Measurements from ENCODE around the gene MBL2.

The MBL2 gene

GRCh38 chr10:52772623-52773022 lies at the start of gene MBL2:
TSS of gene MBL2 (minus strand) at chr10:52772784. CDS start at chr10:52771635, 1,149 bp downstream.
- no peak for DNase-seq

DNA sequence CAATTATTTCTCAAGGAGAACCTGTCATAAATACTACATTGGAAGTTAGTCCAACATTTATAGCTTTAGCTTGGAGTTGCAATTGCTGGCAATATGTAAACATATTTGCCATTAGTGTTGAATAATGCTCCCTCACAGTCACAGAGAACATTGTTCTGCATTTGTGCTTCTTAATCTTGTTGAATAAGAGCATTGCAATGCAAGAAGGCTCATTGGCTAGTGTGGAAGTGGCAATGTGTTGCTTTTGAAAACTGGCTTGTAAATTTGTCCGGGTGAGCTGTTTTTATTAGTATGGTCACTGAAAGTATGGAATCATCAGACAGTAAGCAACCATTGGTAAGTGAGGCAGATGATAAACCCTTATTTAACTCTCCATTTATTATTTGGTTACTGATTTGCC lies 47.7 kb upstream of the MBL2 start:
- no peak for DNase-seq

DNA sequence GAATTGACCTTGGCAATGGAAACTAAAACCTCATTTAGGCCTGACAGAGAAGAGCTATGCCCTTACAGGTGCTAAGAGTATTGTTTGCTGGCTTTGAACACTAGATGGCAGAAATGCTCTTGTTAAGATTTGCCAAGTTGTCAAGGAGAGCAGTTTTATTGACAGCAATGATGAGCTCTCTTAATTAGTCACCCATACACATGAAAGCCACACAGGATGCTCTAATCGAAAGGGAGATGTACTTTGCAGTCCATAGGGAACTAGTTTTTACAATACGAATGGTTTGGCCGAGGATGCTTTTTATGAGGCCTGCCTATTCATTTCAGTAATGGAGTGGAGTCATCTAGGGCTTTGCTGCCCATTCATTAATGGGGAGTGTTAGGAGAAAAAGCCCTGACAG lies 45.4 kb upstream of the MBL2 start:
- no peak for DNase-seq

DNA sequence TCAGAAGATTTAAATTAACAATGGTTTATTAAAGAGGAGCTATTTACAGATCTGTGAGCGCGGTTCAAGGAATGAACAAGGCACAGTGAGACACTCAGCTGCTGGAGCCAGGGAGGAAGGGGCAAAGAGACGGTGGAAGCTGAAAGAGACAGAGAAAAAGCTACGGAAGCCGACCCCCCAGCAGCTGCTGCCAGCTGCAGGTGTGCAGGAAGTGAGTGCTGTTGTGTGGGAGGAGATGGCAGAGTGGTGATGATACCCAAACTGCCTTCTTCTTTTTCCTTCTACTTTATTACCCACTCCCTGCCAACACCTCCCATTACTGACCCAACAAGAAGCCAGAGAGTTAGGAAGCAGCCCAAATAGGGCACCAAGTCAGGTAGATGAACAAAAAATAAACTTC lies 41.9 kb upstream of the MBL2 start:
- no peak for DNase-seq

DNA sequence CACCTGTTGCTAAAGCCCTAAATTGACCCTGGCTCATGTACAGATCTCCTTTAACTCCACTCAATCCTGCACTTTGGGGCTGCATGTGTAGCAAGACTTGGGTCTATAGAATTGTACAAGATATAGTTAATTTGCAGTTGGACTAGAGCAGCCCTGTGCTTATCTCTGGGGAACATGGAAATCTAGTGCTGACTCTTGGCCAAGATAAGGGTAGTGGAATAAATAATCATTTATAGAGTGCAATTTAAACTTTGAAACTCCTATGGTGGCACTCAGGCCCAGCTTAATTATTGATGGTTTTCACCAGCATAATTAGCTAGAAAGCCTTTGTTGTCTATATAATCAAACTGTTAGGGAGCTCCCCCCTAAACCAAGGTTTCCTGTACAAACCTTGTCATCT lies 39.2 kb upstream of the MBL2 start:
- DNase-seq = no peak

GRCh38 chr10:52810761-52811160 lies 38.2 kb upstream of the MBL2 start:
- DNase-seq = no peak

DNA sequence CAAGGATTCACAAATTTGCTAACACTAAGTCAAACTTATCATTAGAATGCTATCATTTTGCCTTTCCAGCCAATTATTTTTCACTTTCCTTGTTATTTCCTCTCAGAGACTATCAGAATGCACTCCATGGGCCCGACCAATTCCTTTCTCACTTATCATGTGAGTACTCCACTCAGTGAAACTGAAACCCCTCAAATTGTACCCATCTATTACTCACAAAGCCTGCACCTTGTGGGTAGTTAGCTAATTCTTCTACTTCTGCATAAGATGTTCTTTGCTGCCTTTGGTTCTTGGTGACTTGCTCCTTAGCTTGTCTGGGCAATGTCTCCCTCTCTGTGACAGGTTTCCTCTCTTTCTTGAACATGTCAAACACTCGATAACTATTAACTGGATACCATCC lies 35.2 kb upstream of the MBL2 start:
- DNase-seq = no peak

DNA sequence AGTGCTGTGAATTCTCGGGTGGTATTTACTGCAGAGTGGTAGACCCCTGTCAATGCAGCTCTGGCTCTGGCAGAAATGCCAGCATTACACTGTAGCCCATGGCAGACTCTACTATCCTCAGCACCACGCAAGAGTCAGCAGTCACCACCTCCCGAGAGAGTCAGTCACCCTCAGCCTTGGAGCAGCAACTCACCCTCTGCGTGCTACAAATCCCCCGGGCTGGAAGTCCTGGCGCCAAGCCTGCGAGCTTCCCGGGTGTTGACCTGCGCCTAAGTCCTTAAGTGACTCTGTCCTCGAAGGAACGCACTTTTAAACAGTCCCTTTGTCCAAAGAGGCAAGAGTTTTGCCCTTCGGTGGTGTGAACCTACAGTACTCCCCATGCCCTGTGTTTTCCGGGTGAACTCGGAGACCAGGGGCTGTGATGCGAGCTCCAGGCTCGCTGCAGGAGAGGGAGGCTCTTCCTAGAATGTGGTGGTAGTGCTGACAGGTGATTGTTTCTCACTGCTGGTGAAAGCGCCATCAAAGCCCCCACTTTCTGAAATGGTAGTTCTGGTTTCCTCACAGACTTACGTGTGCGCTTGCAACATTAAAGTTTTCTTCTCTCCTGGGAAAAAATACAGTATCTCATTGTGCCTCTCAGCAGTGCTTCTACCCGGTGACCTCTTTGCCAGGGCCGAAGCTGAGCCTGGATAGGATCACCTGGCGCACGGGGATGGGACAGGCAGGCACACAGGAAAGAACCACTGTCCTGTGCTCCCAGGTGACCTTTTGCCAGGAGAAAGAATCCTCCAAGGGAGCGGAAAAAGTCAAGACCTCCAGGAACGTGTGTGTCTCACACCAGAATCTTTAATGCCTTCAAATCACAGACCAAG lies 33.1 kb upstream of the MBL2 start:
- no peak for DNase-seq

DNA sequence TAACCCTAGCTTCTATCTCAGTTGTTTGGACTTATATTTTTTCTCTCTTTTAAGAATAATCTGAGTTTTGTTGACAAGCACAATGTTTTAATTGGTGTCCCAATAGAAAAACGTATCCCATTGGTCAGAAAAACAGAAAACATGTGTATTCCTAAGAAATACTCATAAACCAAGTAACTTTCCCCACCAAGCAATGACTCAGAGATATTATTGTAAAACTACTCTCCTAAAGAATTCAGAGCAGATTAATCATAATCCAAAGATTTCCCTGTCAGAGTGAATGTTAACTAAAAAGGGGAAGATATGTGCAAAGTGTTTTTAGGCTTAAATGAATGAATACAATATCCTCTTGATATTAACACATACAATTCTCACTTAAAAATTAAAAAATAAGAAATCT lies 29.4 kb upstream of the MBL2 start:
- DNase-seq = no peak

DNA sequence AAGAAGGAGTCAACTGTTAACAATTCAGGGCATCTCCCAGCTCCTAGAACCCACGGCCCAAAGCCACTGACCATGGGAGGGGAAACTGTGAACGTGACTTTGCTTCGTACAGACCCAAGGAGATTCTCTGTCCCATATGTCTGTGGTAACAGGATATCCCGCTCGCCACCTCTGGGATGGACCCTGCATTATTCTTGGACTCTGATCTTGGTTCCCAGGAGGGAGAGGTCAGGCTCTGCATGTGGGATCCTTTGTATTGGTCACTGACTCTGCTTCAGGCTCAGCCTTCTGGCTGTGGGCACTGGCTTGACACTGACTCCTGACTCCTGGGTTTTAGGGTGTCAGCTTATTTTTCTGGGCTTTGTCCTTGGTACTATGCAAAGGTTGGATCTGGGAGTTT lies 13.5 kb upstream of the MBL2 start:
- no peak for DNase-seq

DNA sequence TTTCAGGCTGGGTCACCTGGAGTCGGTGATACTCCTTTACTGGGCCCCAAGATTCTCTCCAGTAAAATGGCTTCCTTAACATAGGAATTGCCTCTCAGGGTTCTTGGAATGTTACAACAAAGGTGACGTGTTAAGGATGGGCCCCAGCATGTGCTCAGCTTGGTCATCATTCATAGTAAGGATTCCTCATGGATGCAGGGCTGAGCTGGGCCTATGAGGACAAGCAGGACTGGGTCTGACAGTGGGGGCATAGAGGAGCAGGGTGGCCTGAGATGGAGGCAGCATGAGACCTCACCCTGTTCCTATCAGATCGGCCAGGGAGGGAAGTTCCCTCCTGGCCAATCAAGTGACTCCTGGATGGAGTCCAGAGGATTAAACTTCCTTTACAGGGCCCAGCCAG lies 12.8 kb upstream of the MBL2 start:
- DNase-seq = no peak

GRCh38 chr10:52783726-52784125 lies 11.1 kb upstream of the MBL2 start:
- DNase-seq = no peak

DNA sequence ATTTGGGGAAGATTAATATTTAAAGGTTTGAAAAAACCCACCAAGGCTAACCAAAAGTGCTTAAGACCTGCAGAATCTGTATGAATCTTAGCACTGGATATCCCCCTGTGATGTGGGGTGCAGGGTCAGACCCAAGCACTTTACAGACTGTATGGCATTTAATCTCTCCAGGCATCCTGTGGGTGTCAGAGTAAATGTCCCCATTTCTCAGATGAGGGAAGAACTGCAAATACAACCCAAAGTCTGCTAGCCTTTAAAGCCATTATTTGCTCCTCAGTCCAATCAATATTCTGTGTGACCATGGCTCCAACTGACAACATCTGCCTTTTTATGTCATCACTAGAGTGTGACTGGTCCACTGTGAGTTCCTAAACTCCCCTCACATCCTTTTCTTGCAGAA lies 10.0 kb upstream of the MBL2 start:
- no peak for DNase-seq

DNA sequence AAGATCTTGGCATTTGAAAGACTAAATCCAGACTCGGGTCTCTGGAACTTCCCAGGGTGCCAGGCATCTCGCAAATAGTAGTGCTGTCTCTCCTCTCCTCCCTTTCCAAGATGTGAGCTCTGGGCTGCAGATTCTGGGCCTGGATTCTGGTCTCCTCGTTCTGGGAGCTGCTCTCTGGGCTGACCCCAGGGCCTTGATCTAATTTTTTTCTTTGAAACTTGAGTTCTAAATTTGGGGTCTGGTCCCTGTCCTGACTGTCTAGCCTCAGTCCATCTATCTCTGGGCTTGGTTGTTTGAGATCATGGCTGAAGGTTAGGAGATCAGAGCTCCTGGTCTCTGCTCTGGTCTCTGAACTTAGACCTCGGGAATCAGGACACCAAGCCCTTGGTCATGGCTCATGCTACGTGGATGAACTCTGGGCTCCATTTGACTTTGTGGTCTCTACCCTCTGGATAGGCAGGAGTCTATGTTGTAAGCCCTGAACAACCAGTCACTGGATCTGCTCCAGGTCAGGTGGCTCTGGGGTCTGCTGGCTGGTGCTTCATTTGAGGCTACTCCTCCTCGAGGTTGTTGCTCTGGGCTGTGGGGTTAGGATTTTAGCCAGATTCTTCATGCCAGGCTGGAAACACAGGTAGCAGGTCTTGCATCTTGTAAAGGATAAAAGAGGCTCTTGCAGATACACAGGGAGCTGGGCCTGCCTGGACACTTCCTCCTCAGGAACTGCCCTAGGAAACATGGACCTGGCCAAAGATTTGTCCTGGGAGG lies 8.0 kb upstream of the MBL2 start:
- DNase-seq = no peak

DNA sequence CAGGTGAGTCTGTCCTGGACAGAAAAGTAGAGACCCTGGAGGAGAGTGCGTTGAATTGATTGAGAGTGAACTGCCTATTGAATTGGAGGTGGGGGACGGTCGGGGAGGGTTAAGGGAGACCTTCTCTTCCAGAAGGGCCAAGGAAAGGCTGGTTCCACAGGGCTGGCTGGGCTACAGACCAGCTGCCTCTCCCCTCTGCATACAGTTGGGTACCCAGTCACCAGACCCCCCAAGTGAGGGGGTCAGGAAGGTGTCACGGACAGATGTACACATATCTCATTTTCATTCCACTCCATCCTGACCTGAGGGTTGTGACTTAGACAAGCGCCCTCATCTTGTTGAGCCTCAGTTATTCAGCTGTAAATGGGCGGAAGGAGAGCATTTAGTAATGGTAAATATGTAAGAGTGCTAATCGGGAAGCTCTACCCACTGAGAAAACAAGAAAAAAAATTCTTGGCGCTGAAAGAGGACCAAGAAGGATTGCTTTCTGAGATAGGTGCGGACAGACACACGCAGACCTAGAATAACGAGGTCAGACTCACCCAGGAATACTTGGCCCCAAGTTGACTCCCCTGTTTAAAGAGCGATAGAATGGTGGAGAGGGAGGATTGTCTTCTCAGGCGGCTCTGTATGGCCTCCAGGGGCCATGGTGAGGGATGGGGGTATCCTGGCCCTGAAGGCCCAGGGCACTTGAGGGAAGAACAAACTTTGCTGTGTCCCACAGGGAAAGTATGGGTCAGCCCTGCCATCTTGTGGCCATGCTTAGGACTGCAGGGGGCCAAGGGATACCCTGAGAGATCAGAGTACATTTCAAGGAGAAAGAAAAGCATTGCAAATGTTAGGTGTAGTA lies 7.2 kb upstream of the MBL2 start:
- peak; percentile 36 for DNase-seq

GRCh38 chr10:52778511-52779392 lies 6.2 kb upstream of the MBL2 start:
- no peak for DNase-seq

GRCh38 chr10:52777414-52777813 lies 4.8 kb upstream of the MBL2 start:
- DNase-seq = no peak

- no peak for DNase-seq
These were observed 3.9 kb upstream of the MBL2 start for GRCh38 chr10:52776471-52776903.

- no peak for DNase-seq
These were observed 2.6 kb upstream of the MBL2 start for GRCh38 chr10:52775132-52775647.

- DNase-seq = no peak
These were observed 2.1 kb upstream of the MBL2 start for GRCh38 chr10:52774600-52775106.

GRCh38 chr10:52774182-52774581 lies 1.6 kb upstream of the MBL2 start:
- DNase-seq = no peak

Measured in activated CD4-positive, CD25-positive, alpha-beta regulatory T cell treated with anti-CD3 and anti-CD28 coated beads, Interleukin-2, amount 50 U/mL, for 72 hours (primary cell).